GM21381 (cell line): ENCODE results near the gene PCDHB11.
"Not testable (repeated sequence)": the region's sequence is repeated elsewhere in the genome, so short reads cannot be mapped to it uniquely, and the experiment has no call there.

Experiments used
- ATAC-seq: cut with Tn5 transposase; IDR thresholded peaks from one replicate; pipeline ENCODE4 v1.9.1; 2021; ENCODE audit warnings: mild to moderate bottlenecking, moderate library complexity; ENCODE audit not compliant: unreplicated experiment

Gene PCDHB11

GRCh38 chr5:141236516-141237313, 37.3 kb downstream of the PCDHB11 start:
- no peak for ATAC-seq

- no peak for ATAC-seq
Measured at GRCh38 chr5:141241496-141241895, 42.1 kb downstream of the PCDHB11 start.

- ATAC-seq: no peak
Measured at GRCh38 chr5:141245250-141245717, 45.9 kb downstream of the PCDHB11 start, which contains the start of gene PCDHB15. Gene PCDHB15 (plus strand): TSS chr5:141245395. CDS start chr5:141245579, 184 bp downstream.

- ATAC-seq: not testable (repeated sequence)
Measured at GRCh38 chr5:141246971-141247370, 47.5 kb downstream of the PCDHB11 start.

GRCh38 chr5:141247434-141247833, 48.0 kb downstream of the PCDHB11 start:
- ATAC-seq: not testable (repeated sequence)

GRCh38 chr5:141250576-141250975, 51.1 kb downstream of the PCDHB11 start:
- ATAC-seq: no peak
